T-helper 1 cell treated with Interleukin-12 subunit alpha and Interleukin-12 subunit beta and Interleukin-4 antibody, amounts not matched to agents 30 μg/mL and 1 μg/mL, for 36 hours (primary cell): ENCODE data around the gene PPDPF.

Experiments used
- H3K27ac Mint-ChIP-seq: one replicate; pipeline ENCODE4 v1.8.0; 2021; ENCODE audit warnings: mild to moderate bottlenecking, mixed read lengths
- H3K27me3 Mint-ChIP-seq: one replicate; pipeline ENCODE4 v1.8.0; 2021; ENCODE audit warnings: low read depth, mixed read lengths
- H3K36me3 Mint-ChIP-seq: one replicate; pipeline ENCODE4 v1.8.0; 2021; ENCODE audit warnings: low read depth, mixed read lengths
- H3K4me1 Mint-ChIP-seq: one replicate; pipeline ENCODE4 v1.8.0; 2021; ENCODE audit warnings: low read depth, mixed read lengths
- H3K4me3 Mint-ChIP-seq: one replicate; pipeline ENCODE4 v1.8.0; 2021; ENCODE audit warnings: mild to moderate bottlenecking, moderate library complexity, mixed read lengths
- H3K9me3 Mint-ChIP-seq: one replicate; pipeline ENCODE4 v1.8.0; 2021; ENCODE audit warnings: mixed read lengths

Gene PPDPF

DNA sequence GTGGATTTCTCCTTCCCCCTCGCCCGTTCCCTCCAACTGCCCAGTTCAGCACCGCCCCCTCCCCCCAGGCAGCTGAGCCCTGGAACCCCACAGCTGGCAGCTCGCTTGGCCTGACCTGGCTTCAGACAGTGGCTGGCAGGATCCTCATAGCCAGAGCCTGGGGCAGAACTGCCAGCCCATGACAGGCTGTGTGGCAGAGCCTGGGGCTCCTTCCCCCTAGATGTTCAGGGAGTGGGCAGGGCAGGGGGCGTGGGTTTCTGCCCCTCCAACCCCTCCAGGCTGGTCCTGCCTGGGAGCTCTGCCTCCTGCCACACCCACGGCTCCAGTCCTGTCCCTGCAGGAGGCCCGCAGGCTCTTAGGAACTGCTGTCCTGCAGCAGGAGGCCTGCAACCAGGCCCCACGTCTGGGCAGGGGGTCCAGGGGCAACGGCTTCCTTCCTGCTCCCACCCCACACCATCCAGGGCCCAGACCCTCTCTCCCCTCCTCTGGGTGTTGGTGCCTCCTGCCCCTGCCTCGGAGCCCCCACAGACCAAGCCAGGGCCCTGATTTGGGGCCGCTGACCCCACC, 38.5 kb upstream of the PPDPF start:
- Mint-ChIP-seq H3K4me3 (no peak overlapping the region), H3K27ac (no peak overlapping the region), H3K36me3 (no peaks in the 10 kb centered on the region), H3K9me3 (no peaks in the 10 kb centered on the region), H3K27me3 (peaks cover 3% of the 10 kb centered on the region), H3K4me1 (peaks cover 1% of the 10 kb centered on the region)

DNA sequence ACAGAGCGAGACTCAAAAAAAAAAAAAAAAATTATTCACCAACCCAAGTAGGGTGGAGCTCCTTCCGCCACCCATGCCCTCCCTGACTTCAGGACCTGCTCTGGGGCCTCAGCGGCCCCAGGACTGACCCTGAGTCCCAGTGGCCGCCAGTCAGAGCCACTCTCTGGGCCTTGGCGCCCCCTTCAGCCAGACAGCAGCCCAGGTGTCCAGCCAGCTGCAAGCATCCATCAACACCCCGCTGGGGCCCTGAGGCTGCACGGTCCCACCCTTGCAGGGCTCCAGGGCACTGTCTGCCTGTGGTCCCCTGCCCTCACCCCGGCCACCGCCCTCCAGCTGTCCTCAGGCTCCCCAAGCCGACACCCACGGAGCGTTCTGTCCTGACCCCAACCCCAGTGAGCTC, 36.7 kb upstream of the PPDPF start:
- no peaks in the 10 kb centered on the region for H3K9me3 Mint-ChIP-seq
- peaks cover 1% of the 10 kb centered on the region for H3K4me1 Mint-ChIP-seq
- H3K4me3 Mint-ChIP-seq: no peak overlapping the region
- no peaks in the 10 kb centered on the region for H3K36me3 Mint-ChIP-seq
- peaks cover 3% of the 10 kb centered on the region for H3K27me3 Mint-ChIP-seq
- H3K27ac Mint-ChIP-seq: no peak overlapping the region

DNA sequence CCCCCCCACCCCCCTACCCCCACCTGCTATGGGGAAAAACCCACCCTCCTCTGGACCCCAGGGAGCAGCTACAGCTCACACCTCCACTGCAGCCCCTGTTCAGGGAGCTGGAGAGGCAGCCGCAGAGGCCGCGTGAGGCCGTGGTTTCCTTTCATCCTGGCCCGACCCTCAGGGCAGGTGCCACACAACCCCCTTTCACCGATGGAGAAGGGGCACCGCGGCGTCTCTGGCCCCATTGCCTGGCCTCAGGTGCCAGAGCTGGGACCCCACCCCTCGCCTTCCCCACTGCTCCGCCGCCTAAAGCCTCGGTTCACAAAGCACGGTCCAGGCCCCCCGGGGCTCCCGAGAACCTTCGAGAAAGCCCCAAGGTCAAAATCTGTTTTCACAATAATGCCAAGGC, 36.3 kb upstream of the PPDPF start:
- H3K9me3 Mint-ChIP-seq: no peaks in the 10 kb centered on the region
- H3K36me3 Mint-ChIP-seq: no peaks in the 10 kb centered on the region
- H3K27me3 Mint-ChIP-seq: peaks cover 4% of the 10 kb centered on the region
- H3K27ac Mint-ChIP-seq: no peak overlapping the region
- H3K4me1 Mint-ChIP-seq: peaks cover 1% of the 10 kb centered on the region
- H3K4me3 Mint-ChIP-seq: no peak overlapping the region

DNA sequence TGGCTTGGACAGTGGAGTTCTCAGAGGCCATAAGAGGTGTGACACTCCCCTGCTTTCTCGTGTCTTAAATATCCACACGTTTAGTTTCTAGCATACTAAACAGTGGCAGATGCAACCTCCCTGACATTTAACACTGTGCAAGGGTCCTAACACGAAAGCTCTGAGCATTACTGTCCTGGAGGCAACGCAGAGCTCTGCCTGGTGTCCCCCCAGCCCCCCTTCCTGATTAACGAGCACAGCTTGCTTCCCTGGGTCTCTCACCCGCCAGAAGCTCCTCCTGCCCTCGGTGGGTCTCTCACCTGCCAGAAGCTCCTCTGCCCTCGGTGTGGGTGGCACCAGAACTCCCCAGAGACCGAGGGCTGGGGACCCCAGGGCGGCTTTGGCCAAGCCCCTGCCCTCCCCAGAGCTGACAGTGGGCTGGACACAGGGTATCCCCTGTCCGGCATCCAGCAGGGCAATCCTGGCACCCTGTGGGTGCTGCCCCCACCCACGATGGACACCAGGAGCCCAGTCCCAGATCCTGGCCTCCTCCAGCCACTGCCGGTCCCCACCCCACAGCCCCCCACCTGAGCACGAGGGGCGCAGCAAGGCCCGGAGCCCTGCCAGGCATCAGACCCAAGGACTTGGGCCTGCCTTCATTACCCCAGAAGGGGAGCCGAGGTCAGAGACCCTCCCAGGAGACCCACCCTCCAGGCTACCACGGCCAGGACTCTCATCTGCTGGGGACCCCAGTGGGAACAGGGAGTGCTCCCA, 35.7 kb upstream of the PPDPF start:
- Mint-ChIP-seq H3K9me3 (no peaks in the 10 kb centered on the region), H3K36me3 (no peaks in the 10 kb centered on the region), H3K4me1 (peaks cover 1% of the 10 kb centered on the region), H3K27ac (no peak overlapping the region), H3K27me3 (peaks cover 9% of the 10 kb centered on the region), H3K4me3 (no peak overlapping the region)

DNA sequence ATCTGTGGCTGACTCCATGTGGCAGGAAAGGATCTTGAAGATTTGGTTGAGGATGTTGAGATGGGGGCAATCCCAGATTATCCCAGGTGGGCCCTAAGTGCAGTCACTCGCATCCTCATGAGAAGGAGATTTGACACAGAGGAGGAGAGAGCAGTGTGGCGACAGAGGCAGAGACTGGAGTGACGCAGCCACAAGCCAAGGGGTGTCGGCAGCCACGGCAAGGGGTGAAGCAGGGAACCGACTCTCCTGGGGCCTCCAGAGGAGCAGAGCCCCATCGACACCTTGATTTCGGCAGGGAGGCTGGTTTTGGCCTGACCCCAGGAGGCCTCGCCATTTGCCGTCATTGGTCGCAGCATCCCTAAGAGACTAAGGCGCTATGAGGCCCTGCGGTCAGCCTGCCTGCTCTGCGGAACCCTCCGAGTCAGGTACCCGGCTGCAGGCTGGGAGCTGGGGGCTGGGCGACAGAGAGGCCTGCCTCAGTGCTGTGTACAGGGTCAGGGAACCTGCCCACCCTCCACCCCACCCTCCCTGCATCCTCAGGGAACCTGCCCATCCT, 34.2 kb upstream of the PPDPF start:
- Mint-ChIP-seq H3K4me1 (peaks cover 1% of the 10 kb centered on the region), H3K27me3 (peaks cover 9% of the 10 kb centered on the region), H3K36me3 (no peaks in the 10 kb centered on the region), H3K4me3 (no peak overlapping the region), H3K9me3 (no peaks in the 10 kb centered on the region), H3K27ac (no peak overlapping the region)

DNA sequence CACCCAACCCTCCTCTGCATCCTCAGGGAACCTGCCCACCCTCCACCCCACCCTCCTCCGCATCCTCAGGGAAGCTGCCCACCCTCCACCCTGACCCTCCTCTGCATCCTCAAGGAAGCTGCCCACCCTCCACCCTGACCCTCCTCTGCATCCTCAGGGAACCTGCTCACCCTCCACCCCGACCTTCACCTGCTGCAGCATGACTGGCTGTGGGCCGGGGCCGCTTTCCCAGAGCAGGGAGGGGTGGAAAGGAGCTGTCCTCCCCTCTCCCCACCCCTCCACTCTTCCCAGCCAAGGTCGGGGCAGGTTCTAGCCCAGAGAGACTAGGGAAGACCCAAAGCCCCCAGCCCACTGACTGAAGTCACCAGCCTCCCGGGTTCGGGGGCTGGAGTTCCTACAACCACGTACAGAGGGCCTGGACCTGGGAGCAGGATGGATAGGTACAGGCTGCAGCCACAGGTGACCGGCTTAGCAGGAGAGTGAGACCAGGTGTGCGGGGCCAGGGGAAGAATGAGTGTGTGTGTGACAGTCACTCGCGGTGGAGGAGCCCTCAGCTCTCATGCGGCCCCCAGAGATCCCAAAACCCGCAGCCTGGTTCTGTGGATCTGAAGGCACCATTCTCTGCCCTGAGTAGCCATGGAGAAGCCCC, 33.3 kb upstream of the PPDPF start:
- H3K4me1 Mint-ChIP-seq: peaks cover 1% of the 10 kb centered on the region
- no peak overlapping the region for H3K27ac Mint-ChIP-seq
- no peaks in the 10 kb centered on the region for H3K9me3 Mint-ChIP-seq
- H3K27me3 Mint-ChIP-seq: peaks cover 9% of the 10 kb centered on the region
- H3K36me3 Mint-ChIP-seq: no peaks in the 10 kb centered on the region
- H3K4me3 Mint-ChIP-seq: no peak overlapping the region

DNA sequence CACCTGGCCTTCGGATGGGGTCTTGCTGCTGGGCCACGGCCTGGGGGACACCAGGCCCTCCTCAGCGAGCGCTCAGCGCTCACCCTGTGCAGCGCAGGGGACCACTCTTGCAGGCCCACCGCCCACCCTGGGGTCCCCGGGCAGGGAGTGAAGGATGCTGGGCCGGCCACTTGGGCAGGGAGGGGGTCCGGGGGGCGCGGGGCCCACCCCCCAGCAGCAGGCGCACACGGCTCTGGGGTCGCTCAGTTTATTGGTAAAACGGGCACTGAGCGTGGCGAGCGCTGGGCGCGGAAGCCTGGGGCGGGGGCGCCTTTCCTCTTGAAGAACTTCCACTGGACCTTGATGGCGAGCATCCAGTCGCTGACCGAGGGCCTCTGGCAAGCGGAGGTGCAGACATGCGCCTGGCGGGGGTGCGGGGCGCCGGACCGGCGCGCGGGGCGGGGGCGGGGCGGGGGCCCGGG, 32.8 kb upstream of the PPDPF start:
- Mint-ChIP-seq H3K27me3 (peaks cover 9% of the 10 kb centered on the region), H3K27ac (no peak overlapping the region), H3K36me3 (no peaks in the 10 kb centered on the region), H3K4me3 (no peak overlapping the region), H3K4me1 (peaks cover 1% of the 10 kb centered on the region), H3K9me3 (no peaks in the 10 kb centered on the region)

DNA sequence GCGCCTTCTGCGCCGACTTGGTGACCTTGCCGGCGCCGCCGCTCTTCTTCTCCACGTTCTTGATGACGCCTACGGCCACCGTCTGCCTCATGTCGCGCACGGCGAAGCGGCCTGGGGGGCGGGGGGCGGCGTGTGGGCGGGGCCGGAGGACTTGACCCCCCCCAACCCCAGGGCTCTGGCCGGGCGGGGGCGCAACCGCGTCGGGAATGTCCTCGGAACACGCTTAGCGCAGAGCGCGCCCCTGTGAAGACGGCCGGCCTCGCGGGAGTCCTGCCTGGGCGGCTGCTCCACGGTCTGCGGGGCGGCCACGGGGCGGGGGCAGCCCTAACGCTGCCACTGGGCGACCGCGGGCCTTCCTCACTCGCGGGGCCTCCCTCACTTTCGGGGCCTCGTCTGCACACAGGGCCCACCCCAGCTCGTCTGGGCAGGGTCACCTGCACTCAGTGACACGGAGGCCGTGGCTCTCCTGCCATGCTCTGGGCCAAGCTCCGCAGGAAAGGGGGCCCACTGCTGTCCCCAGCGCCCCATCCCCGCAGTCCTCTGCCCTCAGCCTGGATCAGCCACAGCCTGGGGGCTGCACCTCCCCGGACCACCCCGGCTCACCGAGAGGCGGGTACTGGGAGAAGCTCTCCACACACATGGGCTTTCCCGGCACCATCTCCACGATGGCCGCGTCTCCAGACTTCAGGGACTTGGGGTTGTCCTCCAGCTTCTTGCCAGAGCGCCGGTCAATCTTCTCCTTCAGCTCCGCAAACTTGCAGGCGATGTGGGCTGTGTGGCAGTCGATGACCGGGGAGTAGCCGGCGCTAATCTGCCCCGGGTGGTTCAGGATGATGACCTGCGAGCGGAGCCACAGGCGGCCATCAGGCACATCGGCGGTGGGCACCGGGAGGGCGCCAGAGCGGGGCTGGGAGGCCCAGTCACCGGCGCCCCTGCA, 32.0 kb upstream of the PPDPF start:
- Mint-ChIP-seq H3K9me3 (no peaks in the 10 kb centered on the region), H3K27ac (no peak overlapping the region), H3K27me3 (peaks cover 9% of the 10 kb centered on the region), H3K4me1 (no peaks in the 10 kb centered on the region), H3K4me3 (no peak overlapping the region), H3K36me3 (no peaks in the 10 kb centered on the region)

DNA sequence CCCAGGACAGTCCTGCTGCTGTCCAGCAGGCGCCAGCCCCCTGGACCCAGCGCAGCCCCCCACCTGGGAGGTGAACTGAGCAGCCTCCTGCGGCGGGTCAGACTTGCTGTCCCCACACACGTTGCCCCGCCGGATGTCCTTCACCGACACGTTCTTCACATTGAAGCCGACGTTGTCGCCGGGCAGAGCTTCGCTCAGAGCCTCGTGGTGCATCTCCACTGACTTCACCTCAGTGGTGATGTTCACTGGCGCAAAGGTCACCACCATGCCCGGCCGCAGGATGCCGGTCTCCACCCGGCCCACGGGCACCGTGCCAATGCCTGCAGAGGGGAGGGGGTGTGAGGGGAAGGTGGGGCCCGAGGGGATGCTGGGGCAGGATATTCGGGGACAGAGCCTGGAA, 30.1 kb upstream of the PPDPF start:
- no peaks in the 10 kb centered on the region for H3K4me1 Mint-ChIP-seq
- no peaks in the 10 kb centered on the region for H3K9me3 Mint-ChIP-seq
- no peak overlapping the region for H3K4me3 Mint-ChIP-seq
- peaks cover 6% of the 10 kb centered on the region for H3K27me3 Mint-ChIP-seq
- no peaks in the 10 kb centered on the region for H3K36me3 Mint-ChIP-seq
- no peak overlapping the region for H3K27ac Mint-ChIP-seq

DNA sequence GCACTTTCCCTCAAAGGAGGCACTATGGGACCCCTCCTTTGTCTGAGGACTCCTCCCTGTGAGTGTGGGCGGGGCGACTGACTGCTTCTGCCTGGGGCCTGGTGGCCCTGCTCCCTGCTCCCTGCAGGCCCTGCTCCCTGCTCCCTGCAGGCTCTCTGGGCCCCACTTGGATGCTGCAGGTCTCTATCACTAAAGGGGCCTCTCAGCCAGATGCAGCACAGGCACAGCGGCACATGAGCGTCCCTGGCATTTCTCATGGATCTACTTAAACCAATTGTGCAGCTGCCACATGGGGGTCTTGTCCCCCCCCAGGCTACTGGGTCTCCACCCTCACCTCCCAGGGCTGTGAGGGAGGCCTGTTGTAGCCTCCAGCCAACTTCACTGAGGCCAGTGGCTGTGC, 29.5 kb upstream of the PPDPF start:
- Mint-ChIP-seq H3K4me3 (no peak overlapping the region), H3K27ac (no peak overlapping the region), H3K36me3 (no peaks in the 10 kb centered on the region), H3K9me3 (no peaks in the 10 kb centered on the region), H3K27me3 (peaks cover 6% of the 10 kb centered on the region), H3K4me1 (no peaks in the 10 kb centered on the region)

DNA sequence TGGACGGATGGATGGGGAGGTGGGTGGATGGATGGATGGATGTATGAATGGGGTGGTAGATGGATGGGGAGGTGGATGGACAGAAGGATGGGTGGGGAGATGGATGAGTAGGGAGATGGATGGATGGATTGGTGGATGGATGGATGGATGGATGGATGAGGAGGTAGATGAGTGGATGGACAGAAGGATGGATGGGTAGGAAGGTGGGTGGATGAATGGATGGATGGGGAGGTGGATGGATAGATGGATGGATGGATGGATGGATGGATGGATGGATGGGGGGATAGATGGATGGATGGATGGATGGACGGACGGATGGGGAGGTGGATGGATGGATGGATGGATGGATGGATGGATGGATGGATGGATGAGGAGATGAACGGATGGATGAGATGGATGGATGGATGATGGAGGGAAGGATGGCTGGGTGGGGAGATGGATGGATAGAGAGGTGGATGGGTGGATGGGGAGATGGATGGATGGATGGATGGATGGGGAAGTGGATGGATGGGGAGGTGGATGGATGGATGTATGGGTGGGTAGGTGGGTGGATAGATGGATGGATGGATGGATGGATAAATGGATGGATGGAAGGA, 28.8 kb upstream of the PPDPF start:
- no peaks in the 10 kb centered on the region for H3K9me3 Mint-ChIP-seq
- H3K36me3 Mint-ChIP-seq: no peaks in the 10 kb centered on the region
- H3K4me1 Mint-ChIP-seq: peaks cover 2% of the 10 kb centered on the region
- peaks cover 11% of the 10 kb centered on the region for H3K27me3 Mint-ChIP-seq
- H3K27ac Mint-ChIP-seq: no peak overlapping the region
- no peak overlapping the region for H3K4me3 Mint-ChIP-seq

DNA sequence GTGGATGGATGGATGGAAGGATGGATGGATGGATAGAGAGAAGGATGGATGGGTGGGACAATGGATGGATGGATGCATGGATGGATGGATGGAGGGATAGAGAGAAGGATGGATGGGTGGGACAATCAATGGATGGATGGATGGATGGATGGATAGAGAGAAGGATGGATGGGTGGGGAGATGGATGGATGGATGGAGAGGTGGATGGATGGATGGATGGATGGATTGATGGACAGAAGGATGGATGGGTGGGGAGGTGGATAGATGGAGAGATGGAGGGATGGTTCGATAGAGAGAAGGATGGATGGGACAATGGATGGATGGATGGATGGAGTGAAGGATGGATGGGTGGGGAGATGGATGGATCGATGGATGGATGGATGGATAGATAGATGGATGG, 28.0 kb upstream of the PPDPF start:
- no peaks in the 10 kb centered on the region for H3K36me3 Mint-ChIP-seq
- H3K27ac Mint-ChIP-seq: no peak overlapping the region

DNA sequence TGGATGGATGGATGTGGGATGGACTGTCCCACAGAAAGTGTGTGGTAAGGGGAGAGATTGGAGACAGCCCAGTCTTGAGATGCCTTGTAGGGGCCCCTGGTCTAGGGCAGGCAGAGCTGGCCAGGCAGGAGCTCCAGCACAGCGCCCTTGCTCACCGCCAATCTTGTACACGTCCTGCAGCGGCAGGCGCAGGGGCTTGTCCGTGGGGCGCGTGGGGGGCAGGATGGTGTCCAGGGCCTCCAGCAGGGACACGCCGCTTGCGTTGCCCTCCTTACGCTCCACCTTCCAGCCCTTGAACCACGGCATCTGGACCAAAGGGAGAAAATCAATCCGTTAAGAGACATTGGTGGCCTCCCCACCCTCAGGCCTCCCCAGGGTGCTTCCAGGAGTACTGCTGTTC, 27.6 kb upstream of the PPDPF start:
- no peak overlapping the region for H3K4me3 Mint-ChIP-seq
- no peak overlapping the region for H3K27ac Mint-ChIP-seq
- H3K4me1 Mint-ChIP-seq: peaks cover 2% of the 10 kb centered on the region
- peaks cover 21% of the 10 kb centered on the region for H3K27me3 Mint-ChIP-seq
- no peaks in the 10 kb centered on the region for H3K36me3 Mint-ChIP-seq
- H3K9me3 Mint-ChIP-seq: no peaks in the 10 kb centered on the region

More for the DNA sequence above, 28.0 kb upstream of the PPDPF start:
- Mint-ChIP-seq H3K9me3 (no peaks in the 10 kb centered on the region), H3K27me3 (peaks cover 19% of the 10 kb centered on the region), H3K4me3 (no peak overlapping the region), H3K4me1 (peaks cover 2% of the 10 kb centered on the region)

DNA sequence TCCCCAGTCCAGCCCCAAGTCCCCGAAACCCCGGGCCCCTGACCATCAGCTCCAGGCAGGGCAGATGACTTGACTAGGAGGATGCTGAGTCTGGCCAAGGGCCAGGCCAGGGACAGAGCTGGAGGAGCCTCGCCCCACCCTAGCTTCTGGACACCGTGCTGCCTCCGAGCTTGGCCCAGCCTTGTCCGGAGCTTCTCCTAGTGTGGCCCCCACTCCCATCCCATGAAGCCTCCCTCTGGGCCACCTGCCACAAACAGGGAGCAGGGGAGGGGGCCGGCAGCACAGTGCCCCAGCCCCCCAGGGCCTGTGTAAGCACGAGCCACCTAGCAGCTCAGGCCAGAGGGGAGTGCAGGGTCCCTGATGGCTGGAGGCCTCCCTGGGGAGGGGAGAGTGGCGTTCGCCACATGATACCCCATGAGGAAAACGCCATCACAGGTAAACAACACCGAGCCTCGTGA, 27.0 kb upstream of the PPDPF start:
- Mint-ChIP-seq H3K9me3 (no peaks in the 10 kb centered on the region), H3K36me3 (no peaks in the 10 kb centered on the region), H3K4me1 (peaks cover 2% of the 10 kb centered on the region), H3K27ac (no peak overlapping the region), H3K4me3 (no peak overlapping the region), H3K27me3 (peaks cover 21% of the 10 kb centered on the region)
